ENCODE data around the gene TFE3.
A peak's percentile ranks its signal among the peaks of the same experiment; 100 is the strongest.

Gene TFE3

GRCh38 chrX:49043220-49043986 lies at the start of gene TFE3:
Gene TFE3 (minus strand): TSS chrX:49043357. CDS start chrX:49043226, 131 bp downstream.
- H3K4me3 ChIP-seq (ENCODE audit: low read depth, low read length), result peak within 1 kb of the TSS; percentile 76
- peak; percentile 43; the same call in 1 of the 2 replicates for TF ChIP-seq CTCF (IDR thresholded peaks at IDR 0.05; ENCODE audit: borderline replicate concordance, insufficient read depth, low read depth, low read length)

GRCh38 chrX:49089553-49089952 lies 46.4 kb upstream of the TFE3 start:
- no peak for TF ChIP-seq CTCF (IDR thresholded peaks at IDR 0.05; ENCODE audit: borderline replicate concordance, insufficient read depth, low read depth, low read length)
- no peak overlapping the region for H3K4me3 ChIP-seq (ENCODE audit: low read depth, low read length)

GRCh38 chrX:49082271-49082871 lies 39.2 kb upstream of the TFE3 start:
- H3K4me3 ChIP-seq (ENCODE audit: low read depth, low read length), result no peak overlapping the region
- TF ChIP-seq CTCF (IDR thresholded peaks at IDR 0.05; ENCODE audit: borderline replicate concordance, insufficient read depth, low read depth, low read length), result no peak

- TF ChIP-seq CTCF (IDR thresholded peaks at IDR 0.05; ENCODE audit: borderline replicate concordance, insufficient read depth, low read depth, low read length), result no peak
- H3K4me3 ChIP-seq (ENCODE audit: low read depth, low read length), result peak within 1 kb of the TSS; percentile 64
Measured at GRCh38 chrX:49079489-49080428, 36.6 kb upstream of the TFE3 start, which contains the start of gene WDR45. Gene WDR45 (minus strand): TSS chrX:49079887. CDS start chrX:49078095, 1,792 bp downstream.

- TF ChIP-seq CTCF (IDR thresholded peaks at IDR 0.05; ENCODE audit: borderline replicate concordance, insufficient read depth, low read depth, low read length), result no peak
- H3K4me3 ChIP-seq (ENCODE audit: low read depth, low read length), result no peak overlapping the region
Measured at GRCh38 chrX:49077941-49078340, 34.8 kb upstream of the TFE3 start.

- H3K4me3 ChIP-seq (ENCODE audit: low read depth, low read length), result no peak overlapping the region
- TF ChIP-seq CTCF (IDR thresholded peaks at IDR 0.05; ENCODE audit: borderline replicate concordance, insufficient read depth, low read depth, low read length), result no peak
Measured at GRCh38 chrX:49075347-49075746, 32.2 kb upstream of the TFE3 start.
